NCI-H82 treated with DMSO at 0.1 percent for 48 hours (cell line): ENCODE results near the gene COL6A1.
A peak's percentile ranks its signal among the peaks of the same experiment; 100 is the strongest.

Experiments
- DNase-seq: peaks from one replicate; lab custom pipeline; 2025; ENCODE audit not compliant: unreplicated experiment; lab: John Stamatoyannopoulos, UW

Gene COL6A1

DNA sequence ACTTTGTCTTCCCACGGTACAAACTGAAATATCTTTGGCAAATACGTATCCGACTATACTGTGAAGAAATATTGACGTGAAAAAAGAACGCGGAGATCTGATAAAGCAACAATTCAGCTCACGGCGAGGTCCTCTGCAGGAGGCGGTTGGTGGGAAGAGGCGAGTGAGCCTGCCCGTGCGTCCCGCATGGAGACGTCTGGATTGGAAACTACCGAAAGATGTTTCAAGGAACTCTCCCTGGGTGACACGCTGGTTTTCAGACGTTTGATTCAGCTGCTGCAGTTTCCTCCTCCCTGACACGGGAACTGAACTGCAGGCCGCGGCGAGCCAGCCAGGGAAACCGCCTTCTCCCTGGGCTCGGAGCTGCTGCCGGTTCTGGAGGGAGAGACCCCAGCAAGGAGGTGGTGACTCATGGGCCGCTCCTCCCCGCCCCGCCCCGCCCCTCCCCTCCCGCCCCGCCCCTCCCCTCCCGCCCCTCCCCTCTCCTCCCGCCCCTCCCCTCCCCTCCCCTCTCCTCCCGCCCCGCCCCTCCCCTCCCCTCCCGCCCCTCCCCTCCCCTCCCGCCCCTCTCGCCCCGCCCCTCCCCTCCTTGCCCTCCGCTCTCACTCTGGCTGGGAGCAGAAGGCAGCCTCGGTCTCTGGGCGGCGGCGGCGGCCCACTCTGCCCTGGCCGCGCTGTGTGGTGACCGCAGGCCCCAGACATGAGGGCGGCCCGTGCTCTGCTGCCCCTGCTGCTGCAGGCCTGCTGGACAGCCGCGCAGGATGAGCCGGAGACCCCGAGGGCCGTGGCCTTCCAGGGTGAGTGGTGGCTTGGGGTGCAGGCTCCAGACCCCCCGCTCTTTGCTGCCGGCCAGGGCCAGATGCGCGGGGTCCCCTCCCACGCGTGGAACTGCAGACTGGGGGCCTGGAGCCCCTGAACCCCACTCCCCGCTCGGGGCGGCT is at the start of gene COL6A1:
Gene COL6A1, plus strand, starts transcription at position 620 of the 941 bp plus-strand sequence. Its CDS starts 81 bp downstream, at position 701.
- peak; percentile 21 for DNase-seq

- no peak for DNase-seq
Observed at GRCh38 chr21:45932922-45933502, 48.6 kb upstream of the COL6A1 start.

- no peak for DNase-seq
Observed at GRCh38 chr21:45934085-45934484, 47.5 kb upstream of the COL6A1 start.

GRCh38 chr21:45934554-45934953 is 47.0 kb upstream of the COL6A1 start:
- DNase-seq = no peak

DNA sequence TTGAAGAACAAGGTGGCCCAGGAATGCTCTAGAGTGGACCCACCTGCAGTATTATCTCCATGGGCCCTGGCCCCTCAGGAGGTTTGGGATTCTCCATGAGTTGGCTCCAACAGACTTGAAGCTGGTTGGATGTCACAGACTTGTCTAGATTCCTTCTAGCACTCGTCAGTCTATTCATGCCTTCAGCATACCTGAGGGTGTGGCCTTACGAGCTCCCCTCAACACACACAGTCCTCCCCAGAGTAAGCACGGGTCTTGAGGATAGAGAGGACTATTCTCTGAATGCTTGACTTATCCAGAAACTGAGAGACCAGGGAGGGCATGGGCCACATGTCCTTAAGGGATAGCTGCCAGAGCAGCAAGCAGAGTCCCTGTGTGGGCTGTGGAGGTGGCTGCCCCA is 45.9 kb upstream of the COL6A1 start:
- DNase-seq = no peak

DNA sequence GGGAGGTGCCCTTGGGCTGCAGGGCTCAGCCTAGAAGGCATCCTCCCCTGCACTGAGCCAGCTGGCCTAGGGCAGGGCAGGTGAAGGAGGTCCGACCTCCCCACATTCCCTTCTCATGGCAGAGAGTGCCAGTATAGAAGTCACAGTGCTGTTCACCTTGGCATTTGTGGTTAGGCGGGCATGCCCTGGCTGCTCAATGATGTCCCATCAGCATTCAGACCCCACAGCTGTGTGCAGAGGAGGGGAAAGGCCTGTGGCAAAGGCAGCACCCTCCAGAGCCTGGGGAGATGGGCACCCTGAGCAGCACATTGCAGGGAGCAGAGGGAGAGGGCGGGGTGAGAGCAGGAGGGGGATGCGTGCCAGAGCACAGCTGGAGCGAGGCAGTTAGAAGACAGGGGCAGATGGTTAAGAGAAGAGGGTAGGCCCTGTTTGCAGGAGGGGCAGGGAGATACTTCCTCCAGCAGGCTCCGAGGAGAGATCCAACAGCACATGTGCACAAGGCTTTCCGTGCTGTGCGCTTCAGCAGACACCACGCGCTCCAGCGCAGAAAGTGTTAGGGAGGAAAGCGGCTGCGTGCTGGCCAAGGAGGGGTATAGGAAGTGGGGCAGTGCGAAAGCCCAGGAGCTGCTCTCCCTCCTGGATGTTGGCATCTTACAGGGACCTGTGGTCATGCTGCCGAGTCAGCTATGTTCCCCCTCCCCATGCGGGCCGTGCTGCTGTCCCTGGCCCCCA is 43.7 kb upstream of the COL6A1 start:
- no peak for DNase-seq

DNA sequence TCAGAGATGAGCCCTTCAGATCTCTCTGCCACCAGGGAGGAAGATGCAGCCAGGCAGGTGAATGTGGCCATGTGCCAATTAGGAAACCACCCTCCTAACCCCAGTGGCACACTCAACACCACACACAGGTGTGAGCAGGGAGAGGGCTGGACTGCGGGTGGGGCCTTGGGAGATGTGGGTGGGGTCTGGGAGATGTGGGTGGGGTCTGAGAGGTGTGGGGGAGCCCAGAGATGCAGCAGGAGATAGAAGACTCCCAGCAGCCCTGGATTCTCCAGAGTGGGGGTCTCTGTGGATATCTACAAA is 43.2 kb upstream of the COL6A1 start:
- no peak for DNase-seq

- DNase-seq = no peak
Observed at GRCh38 chr21:45938811-45939520, 42.6 kb upstream of the COL6A1 start.

DNA sequence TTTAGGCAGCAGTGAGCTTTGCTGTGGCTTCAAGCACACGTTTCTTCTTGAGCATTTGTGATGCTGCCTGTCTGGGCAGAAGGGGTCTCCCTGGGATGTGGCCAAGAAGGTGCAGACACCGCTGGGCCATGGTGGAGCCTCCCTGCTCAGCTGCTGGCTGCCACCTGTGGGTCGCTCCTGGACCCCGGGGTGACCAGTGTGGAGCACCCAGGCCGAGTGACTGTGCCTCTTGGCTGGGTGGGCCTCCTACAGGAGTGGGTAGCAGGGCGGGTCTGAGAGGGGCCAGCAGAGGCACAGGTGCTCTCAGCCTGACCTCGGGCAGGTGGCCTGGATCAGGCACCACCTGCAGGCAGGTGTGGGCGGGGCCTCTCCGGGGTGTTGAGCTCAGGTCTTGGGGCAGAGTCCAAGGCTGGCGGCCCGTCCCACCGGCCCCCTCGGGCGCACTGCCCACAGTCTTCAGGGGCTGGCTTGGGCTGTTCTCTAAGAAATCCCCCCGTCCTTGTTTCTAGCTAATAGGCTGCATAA is 42.0 kb upstream of the COL6A1 start:
- no peak for DNase-seq

- DNase-seq = no peak
Observed at GRCh38 chr21:45940091-45940490, 41.5 kb upstream of the COL6A1 start.

DNA sequence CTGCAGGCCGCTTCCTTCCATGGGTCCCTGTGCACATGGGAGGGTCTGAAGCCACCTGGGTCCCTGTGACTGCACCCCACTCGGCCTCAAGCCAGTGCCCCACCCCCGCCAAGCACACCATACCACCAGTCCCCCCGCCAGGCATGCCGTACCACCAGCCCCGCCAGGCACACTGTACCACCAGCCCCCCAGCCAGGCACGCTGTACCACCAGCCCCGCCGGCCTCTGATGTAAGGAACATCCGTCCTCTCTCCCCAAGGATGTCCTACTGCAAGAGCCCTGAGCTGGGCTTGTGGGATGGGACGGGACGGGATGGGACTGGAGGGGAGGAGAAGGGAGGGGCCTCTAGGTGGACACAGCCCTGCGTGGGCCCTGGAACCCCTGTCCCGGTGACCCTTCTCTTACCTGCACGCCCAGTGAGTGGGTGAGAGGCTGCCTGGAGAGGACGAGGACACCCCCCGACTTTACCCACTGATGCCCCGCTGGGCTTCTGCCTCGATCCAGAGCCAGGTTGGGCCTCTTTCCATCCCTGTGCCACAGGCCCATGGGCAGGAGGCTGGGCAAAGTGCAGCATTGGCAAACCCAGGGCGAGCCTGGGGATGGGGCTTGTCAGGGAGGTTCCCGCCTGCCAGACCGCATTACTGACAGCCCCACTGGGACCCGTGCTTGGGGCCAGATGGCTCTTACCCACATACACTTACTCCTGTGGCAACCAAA is 40.8 kb upstream of the COL6A1 start:
- DNase-seq = no peak

- no peak for DNase-seq
Observed at GRCh38 chr21:45941338-45941710, 40.2 kb upstream of the COL6A1 start.

GRCh38 chr21:45941717-45942546 is 39.6 kb upstream of the COL6A1 start:
- DNase-seq = no peak

DNA sequence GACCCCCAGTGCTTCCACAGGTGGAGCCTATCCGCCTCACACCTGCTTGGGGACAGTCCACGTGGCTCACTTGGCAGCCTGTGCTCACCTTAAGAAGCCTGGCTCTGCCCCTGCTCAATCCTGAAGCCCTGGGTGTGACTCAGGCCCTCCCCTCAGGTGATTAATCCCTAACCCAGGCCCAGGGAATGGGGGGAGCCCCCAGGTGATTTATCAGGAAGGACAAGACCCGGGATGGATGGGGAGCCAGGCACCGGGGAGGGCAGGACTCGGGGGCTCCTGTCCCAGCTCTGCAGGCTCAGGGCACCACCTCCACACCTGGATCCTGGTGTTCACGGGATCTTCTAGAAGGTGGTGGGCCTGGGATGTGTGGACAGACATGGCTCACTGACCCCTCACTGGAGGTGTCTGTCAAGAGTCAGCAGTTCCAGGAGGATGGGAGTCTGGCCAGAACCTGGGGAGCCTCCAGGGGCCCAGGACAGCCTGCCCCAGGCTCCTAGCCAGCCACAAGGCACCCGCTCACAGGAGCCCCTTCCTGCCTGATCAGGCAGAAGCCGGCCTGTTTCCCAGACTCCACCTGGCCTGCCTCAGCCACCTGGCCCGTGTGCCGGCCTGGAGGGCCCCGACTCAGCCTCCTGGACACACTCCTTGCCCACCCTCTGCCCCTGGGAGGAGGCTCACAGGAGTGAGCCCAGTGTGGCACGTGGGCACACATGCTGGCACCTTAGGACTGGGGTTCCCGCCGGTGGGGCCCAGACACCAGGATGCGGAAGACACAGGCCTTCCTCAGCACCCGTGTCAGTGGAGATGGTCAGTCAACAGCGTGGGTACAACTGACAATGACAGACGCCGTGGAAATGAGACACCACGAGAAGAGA is 38.6 kb upstream of the COL6A1 start:
- no peak for DNase-seq

DNA sequence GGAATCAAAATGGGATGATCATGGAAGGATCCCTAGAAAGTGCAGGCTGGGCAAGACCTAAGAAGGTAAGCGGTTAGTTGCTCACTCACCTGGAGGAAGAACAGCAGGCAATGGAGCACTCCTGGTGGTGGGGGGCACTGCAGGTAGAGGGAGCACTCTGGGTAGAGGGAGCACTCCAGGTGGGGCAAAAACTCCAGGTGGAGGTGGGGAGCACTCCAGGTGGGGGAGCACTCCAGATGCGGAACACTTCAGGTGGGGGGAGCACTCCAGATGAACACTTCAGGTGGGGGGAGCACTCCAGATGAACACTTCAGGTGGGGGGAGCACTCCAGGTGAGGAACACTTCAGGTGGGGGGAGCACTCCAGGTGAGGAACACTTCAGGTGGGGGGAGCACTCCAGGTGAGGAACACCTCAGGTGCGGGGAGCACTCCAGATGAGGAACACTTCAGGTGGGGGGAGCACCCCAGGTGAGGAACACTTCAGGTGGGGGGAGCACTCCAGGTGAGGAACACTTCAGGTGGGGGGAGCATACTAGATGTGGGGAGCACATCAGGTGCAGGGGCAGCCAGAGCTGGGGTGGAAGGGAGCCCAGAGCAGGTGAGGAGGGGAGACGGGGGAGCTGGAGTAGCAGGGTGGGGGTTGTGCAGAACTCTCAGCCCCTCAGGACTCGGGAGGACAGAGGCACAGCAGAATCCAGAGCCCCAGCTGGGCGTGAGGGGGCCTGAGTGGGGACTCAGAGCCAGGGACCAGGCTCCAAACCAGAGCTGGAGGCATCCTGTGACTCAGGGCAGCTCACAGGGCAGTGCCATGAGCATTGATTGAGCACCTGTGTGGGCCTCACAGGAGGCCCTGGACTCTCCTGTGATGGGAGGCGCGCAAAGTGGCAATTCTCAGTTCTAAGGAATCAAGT is 37.7 kb upstream of the COL6A1 start:
- no peak for DNase-seq

- DNase-seq = no peak
Observed at GRCh38 chr21:45944601-45945000, 37.0 kb upstream of the COL6A1 start.

GRCh38 chr21:45945066-45945867 is 36.3 kb upstream of the COL6A1 start:
- DNase-seq = no peak
